ENCODE data around the gene PCP4L1.
"Not testable (repeated sequence)": the region's sequence is repeated elsewhere in the genome, so short reads cannot be mapped to it uniquely, and the experiment has no call there.

PCP4L1 gene

GRCh38 chr1:161258439-161259344 is at the start of gene PCP4L1:
TSS of gene PCP4L1 (plus strand) at chr1:161258745. CDS start at chr1:161258975, 230 bp downstream.
- DNase-seq (ENCODE audit: insufficient read length, low spot score) (peak; percentile 45), FAIRE-seq (peak; percentile 52)

GRCh38 chr1:161209790-161210409 is 48.6 kb upstream of the PCP4L1 start:
- peak; percentile 69 for DNase-seq (ENCODE audit: insufficient read length, low spot score)
- peak; percentile 83 for FAIRE-seq

DNA sequence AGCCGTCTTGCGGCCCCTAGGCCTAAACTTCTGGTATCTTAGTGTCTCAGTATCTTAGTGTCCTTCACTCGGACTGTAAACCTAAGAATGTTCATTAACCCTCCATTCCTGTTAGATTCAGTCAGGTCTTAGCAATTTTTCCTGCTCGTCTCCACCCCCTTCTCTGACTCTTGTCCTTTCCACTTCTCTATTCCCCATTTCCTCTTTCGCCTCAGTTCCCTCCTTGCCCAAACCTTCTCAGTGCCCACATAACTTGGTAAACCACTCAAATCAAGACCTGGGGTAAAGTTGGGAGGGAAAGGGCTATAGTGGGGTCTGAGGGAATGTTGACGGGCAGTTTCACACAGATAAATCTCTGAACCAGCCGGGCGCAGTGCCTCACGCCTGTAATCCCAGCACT is 44.2 kb upstream of the PCP4L1 start:
- DNase-seq (ENCODE audit: insufficient read length, low spot score) (no peak), FAIRE-seq (no peak)

- FAIRE-seq, result no peak
- no peak for DNase-seq (ENCODE audit: insufficient read length, low spot score)
Measured at GRCh38 chr1:161215076-161215475, 43.5 kb upstream of the PCP4L1 start, which contains the start of gene FCER1G. TSS of gene FCER1G (plus strand) at chr1:161215295. CDS start at chr1:161215322, 27 bp downstream.

DNA sequence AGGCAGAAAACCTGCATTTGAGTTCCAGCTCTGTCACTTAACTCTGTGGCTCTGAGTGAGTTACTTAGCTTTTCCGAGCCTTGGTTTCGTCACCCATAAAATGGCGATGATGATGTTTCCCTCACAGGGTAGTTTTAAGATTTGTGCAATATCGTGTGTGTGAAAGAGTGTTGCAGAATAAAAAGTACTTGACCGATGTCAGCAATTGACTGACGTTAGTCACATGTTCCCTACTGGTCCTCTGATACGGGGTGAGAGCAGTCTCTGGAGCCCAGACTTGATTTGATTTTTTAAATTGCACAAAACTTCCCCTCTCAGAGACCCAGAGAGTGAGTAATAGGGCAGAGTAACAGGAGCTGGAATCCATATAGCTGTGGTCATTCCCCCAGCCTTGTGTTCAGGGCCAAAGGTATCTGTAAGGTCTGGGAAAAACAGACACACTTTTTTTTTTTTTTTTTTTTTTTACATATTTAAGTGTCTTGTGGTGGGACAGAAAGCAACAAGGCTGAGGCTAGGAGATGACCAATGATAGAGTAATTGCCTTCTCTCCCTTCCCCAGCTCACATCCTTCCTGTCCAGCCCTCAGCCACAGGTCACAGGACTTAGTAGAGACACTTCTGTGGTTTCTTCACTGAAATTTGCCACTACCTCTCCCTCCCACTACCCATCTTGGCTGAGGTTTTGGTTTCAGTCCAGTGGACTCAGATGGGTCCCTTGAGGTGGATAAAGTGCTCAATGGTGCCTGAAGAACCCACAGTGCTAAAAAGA is 41.4 kb upstream of the PCP4L1 start:
- FAIRE-seq (peak; percentile 85), DNase-seq (ENCODE audit: insufficient read length, low spot score) (peak; percentile 53)

GRCh38 chr1:161217831-161218230 is 40.7 kb upstream of the PCP4L1 start:
- DNase-seq (ENCODE audit: insufficient read length, low spot score), result no peak
- FAIRE-seq, result no peak

DNA sequence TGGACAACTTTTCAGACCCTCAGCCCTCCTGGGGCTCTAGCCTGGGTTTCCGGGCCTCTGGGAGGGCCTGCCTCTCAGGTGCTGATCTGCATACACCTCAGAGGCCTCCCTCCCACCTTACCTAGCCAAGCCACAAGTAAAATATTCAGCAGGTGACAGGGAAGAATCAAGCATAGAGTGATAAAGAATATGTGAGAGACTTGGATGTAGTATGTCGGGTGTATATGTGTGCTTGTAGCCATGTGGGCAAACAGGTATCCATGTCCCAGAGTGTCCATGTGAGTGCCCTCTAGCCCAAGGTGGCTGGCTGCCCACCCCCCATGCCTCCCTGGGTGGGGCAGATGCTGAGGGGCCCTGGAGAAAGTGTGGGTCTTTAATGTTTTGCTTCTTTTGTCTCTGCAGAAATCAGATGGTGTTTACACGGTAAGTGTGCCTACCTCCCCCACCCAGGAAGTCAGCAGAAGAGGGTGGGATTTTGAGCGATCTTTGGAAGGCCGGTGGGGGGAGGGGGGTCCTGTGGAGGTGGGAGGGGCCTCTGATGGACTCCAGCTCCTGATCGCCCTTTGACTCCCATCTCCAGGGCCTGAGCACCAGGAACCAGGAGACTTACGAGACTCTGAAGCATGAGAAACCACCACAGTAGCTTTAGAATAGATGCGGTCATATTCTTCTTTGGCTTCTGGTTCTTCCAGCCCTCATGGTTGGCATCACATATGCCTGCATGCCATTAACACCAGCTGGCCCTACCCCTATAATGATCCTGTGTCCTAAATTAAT is 40.1 kb upstream of the PCP4L1 start:
- FAIRE-seq, result no peak
- DNase-seq (ENCODE audit: insufficient read length, low spot score), result no peak

- DNase-seq (ENCODE audit: insufficient read length, low spot score), result no peak
- FAIRE-seq, result no peak
Measured at GRCh38 chr1:161219078-161219892, 39.3 kb upstream of the PCP4L1 start.

GRCh38 chr1:161220002-161220401 is 38.5 kb upstream of the PCP4L1 start:
- FAIRE-seq, result no peak
- DNase-seq (ENCODE audit: insufficient read length, low spot score), result no peak

DNA sequence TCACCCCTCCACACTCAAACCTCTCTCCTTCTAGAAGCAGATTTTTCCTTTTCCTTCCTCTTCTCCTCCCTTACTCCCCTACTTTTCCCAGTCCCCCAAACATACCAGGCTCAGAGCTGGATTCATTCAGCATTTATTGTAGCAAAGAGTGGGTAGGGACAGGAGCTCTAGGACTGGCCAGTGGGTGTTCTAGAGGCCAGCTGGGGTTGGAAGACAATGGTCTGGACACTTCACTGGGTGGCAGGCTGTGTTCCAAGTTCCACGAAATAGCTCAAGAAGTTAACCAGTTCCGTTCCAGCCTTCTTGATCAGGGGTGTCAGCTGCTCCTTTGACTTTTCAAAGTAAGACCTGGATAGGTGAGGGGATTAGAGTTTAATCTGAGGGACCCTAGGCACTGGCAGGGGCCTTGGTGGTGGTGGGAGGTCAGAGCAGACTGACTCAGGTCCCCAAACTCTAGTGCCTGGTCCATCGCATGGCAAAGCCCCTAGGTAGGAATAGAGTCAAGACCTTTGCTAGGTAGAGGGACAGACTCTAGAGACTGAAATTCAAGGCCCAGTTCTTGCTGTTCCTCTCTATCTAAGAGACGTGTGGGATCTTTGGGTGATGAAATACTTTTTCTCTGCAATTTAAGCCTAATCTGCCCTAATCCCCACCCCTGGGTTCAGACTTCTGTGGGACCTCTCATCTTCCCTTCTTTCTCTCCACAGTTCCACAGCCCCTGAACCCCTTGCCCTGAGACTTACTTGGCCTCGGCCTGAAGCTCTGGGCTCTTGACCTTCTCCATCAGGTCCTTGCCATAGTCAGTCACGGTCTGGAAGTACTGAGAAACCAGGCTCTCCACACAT is 36.1 kb upstream of the PCP4L1 start:
- DNase-seq (ENCODE audit: insufficient read length, low spot score), result no peak
- no peak for FAIRE-seq

GRCh38 chr1:161223805-161224694 is 34.5 kb upstream of the PCP4L1 start:
- DNase-seq (ENCODE audit: insufficient read length, low spot score) (no peak), FAIRE-seq (no peak)

GRCh38 chr1:161224695-161225087 is 33.9 kb upstream of the PCP4L1 start:
- DNase-seq (ENCODE audit: insufficient read length, low spot score); FAIRE-seq: not testable (repeated sequence)

DNA sequence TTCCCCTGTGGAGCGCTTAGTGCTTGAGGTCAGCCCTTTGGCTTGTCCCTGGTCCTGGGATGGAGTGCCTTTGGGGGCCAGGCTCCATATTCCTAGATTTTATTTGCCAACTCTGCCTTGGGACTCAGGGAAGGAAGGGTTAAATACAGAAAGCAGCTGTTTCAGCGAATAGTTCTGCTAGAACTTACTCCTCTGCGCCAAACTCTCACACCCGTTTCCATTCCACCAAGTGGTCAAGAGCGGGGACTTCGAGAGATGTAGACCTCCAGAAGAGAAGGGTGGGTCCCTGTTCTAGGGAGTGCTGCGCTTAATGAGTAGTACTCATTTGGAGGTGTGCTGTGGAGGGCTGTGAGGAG is 33.4 kb upstream of the PCP4L1 start:
- FAIRE-seq, result no peak

DNA sequence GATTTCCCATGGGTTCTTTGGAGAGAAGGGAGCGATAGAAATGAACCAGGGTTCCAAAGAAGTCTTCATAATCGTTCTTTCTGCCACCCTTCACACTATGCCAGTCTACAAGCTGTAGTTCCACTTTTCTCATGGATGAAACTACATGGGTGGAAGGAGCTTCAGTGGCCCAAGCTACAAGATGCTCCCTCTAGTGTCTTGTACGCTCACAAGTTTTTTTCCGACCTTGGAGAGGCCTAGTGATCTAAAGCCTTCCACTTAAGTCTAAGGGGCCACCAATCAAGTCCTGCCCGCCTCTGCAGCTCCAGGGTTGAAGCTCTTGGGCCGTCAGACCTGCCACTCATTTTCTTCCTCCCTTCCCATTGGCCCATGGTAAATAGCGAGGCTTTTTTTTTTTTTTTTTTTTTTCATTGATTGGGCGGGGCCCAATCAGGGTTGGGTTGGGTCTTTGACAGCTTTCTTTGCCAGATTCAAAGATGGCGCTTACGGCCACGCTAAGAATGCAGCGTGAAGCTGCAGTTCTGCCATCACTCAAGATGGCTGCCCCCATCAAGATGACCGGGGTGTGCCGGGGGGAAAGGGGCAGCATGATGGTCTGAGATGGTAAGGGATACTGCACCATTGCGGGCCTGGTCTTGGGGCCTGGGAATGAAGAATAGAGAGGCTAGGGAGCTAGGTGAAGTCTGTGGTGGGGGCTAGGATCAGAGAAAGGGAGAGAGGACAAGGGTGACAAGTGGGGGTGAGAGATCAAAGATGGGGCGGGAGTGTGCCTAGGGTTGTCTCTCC is 32.8 kb upstream of the PCP4L1 start, which contains the start of gene TOMM40L:
Gene TOMM40L (plus strand): TSS at position 527 of the 786 bp plus-strand sequence. CDS start 430 bp downstream, outside the sequence.
- FAIRE-seq (peak; percentile 91), DNase-seq (ENCODE audit: insufficient read length, low spot score) (peak; percentile 84)

More for the DNA sequence above, 33.4 kb upstream of the PCP4L1 start:
- no peak for DNase-seq (ENCODE audit: insufficient read length, low spot score)

DNA sequence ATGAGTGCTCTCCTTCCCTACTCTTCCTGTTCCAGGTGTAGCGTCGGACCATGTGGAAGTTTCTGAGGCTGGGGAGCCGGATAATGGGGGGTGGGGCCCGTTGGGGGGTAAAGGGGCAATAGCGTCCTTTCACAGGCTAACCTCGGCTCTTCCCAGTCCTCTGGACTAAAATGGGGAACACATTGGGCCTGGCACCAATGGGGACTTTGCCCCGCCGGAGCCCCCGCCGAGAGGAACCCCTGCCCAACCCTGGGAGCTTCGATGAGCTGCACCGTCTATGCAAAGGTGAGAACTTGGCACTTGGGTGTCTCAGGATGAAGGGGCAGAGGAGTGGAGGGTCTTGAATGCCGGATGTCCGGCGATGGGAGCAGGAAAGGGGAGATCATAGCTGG is 32.2 kb upstream of the PCP4L1 start:
- DNase-seq (ENCODE audit: insufficient read length, low spot score), result no peak
- no peak for FAIRE-seq

DNA sequence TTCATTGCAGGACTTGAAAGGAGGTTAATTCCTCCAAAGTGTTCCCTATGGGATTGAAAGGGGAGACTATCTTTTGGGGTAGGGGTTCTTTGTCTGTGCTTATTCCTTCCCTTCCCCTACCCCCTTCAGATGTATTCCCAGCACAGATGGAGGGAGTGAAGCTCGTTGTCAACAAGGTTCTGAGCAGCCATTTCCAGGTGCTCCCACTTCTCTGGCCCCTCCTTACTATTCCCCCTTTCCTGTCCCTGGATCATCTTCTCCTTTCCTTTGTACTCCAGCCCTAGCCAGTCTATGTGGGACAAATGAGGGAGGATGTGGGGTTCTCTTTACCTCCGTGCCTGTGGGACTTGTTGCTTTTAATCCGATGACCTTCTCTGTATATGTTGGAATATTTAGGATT is 31.8 kb upstream of the PCP4L1 start:
- FAIRE-seq (no peak), DNase-seq (ENCODE audit: insufficient read length, low spot score) (no peak)

All from GM19239 (cell line).